HepG2 (cell line): ENCODE results near the gene JSRP1. TPM values are rescaled to one million over a fixed set of nuclear protein-coding genes. Genes with fewer than 3 reads are reported as not detected.

ENCODE experiments used
- CHCHD3 ChIP-seq: sonication (generic); formaldehyde crosslinking; IDR thresholded peaks from 2 replicates; pipeline ENCODE4 v1.8.0; 2022; ENCODE audit warnings: mild to moderate bottlenecking, missing genetic modification reagents, moderate library complexity
- CHD4 ChIP-seq: fragments of 200-600 bp; sonication (generic); IDR thresholded peaks from 2 replicates; pipeline ENCODE4 v1.7.0; 2017; ENCODE audit warnings: mild to moderate bottlenecking, low read length, borderline replicate concordance
- DNMT3B ChIP-seq: conservative IDR thresholded peaks from 2 replicates; pipeline ENCODE4 v1.6.1; 2016; ENCODE audit warnings: missing biosample characterization, control low read depth
- EED ChIP-seq: sonication (generic); formaldehyde crosslinking; IDR thresholded peaks from 2 replicates; pipeline ENCODE4 v1.5.0; 2020; ENCODE audit warnings: mild to moderate bottlenecking, missing genetic modification reagents
- GATAD1 ChIP-seq: IDR thresholded peaks from 2 replicates; pipeline ENCODE4 v1.6.1; 2016; ENCODE audit warnings: missing genetic modification reagents, missing compliant biosample characterization
- HDAC1 ChIP-seq: sonication (generic); formaldehyde crosslinking; IDR thresholded peaks from 2 replicates; pipeline ENCODE4 v1.5.1; 2020; ENCODE audit warnings: mild to moderate bottlenecking, missing genetic modification reagents
- HIVEP1 ChIP-seq: sonication (generic); formaldehyde crosslinking; IDR thresholded peaks from 2 replicates; pipeline ENCODE4 v1.4.0; 2020; ENCODE audit warnings: mild to moderate bottlenecking, missing genetic modification reagents
- IRF2 ChIP-seq: IDR thresholded peaks from 2 replicates; pipeline ENCODE4 v1.6.1; 2018; ENCODE audit warnings: missing genetic modification reagents, missing compliant biosample characterization
- KAT8 ChIP-seq: IDR thresholded peaks from 2 replicates; pipeline ENCODE4 v1.6.1; 2016; ENCODE audit warnings: missing genetic modification reagents, missing compliant biosample characterization
- SOX5 ChIP-seq: IDR thresholded peaks from 2 replicates; pipeline ENCODE4 v1.6.1; 2016; ENCODE audit warnings: borderline replicate concordance
- SP5 ChIP-seq: IDR thresholded peaks from 2 replicates; pipeline ENCODE4 v1.6.1; 2016; ENCODE audit warnings: low read depth, borderline replicate concordance
- ZNF224 ChIP-seq: sonication (generic); formaldehyde crosslinking; IDR thresholded peaks from 2 replicates; pipeline ENCODE4 v1.5.0; 2020; ENCODE audit warnings: mild to moderate bottlenecking, missing genetic modification reagents
- ZNF563 ChIP-seq: sonication (generic); formaldehyde crosslinking; IDR thresholded peaks from 2 replicates; pipeline ENCODE4 v1.8.0; 2022; ENCODE audit warnings: mild to moderate bottlenecking, moderate library complexity, missing genetic modification reagents
- ZNF569 ChIP-seq: sonication (generic); formaldehyde crosslinking; IDR thresholded peaks from 2 replicates; pipeline ENCODE4 v1.5.0; 2020; ENCODE audit warnings: mild to moderate bottlenecking, missing genetic modification reagents, moderate library complexity, borderline replicate concordance
- ZNF652 ChIP-seq: IDR thresholded peaks from 2 replicates; pipeline ENCODE4 v1.6.1; 2016; ENCODE audit warnings: low read depth, borderline replicate concordance
- ZNF724P ChIP-seq: sonication (generic); formaldehyde crosslinking; IDR thresholded peaks from 2 replicates; pipeline ENCODE4 v1.8.0; 2022; ENCODE audit warnings: missing genetic modification reagents, borderline replicate concordance
- ZNF737 ChIP-seq: sonication (generic); formaldehyde crosslinking; IDR thresholded peaks from 2 replicates; pipeline ENCODE4 v1.5.0; 2020; ENCODE audit warnings: missing genetic modification reagents, mild to moderate bottlenecking, borderline replicate concordance
- ZNF773 ChIP-seq: sonication (generic); formaldehyde crosslinking; IDR thresholded peaks from 2 replicates; pipeline ENCODE4 v1.4.0; 2020; ENCODE audit warnings: missing genetic modification reagents, borderline replicate concordance
- ZNF788 ChIP-seq: sonication (generic); formaldehyde crosslinking; IDR thresholded peaks from 2 replicates; pipeline ENCODE4 v1.5.0; 2020; ENCODE audit warnings: mild to moderate bottlenecking, missing genetic modification reagents, borderline replicate concordance
- polyA plus RNA-seq, 8 experiments: library from polyadenylated mRNA; depleted of rRNA in 3 of 8; stranded (reverse) in 7 of 8; unstranded in 1 of 8; fragments of >200 nt; fragmentation: Illumina TruSeq in 4 of 8; extraction: Trizol in 4 of 8; gene quantifications; 2 replicates each; pipeline versions ENCODE4 v1.2.1 to v1.2.3, GENCODE V29; 2011 to 2016; ENCODE audit warnings: low read depth in 4 of 8, missing spikeins in 1 of 8, mixed read lengths in 1 of 8; ENCODE audit not compliant: insufficient read depth in 1 of 8
- total RNA-seq, 5 experiments: library from RNA; depleted of rRNA; stranded (reverse); fragments of >200 nt; fragmentation: Illumina TruSeq; extraction: Trizol; gene quantifications; 2 replicates each; pipeline ENCODE4 v1.2.3, GENCODE V29; 2016; ENCODE audit warnings: low read depth in 1 of 5
- TF ChIP-seq, protein P1 (sequence below): sonication (generic); formaldehyde crosslinking; IDR thresholded peaks from 2 replicates; pipeline ENCODE4 v1.4.0; 2020; ENCODE audit warnings: missing genetic modification reagents
- TF ChIP-seq, protein P2 (sequence below): IDR thresholded peaks from 2 replicates; pipeline ENCODE4 v1.6.1; 2016; ENCODE audit warnings: mild to moderate bottlenecking
- TF ChIP-seq, protein P3 (sequence below): sonication (generic); formaldehyde crosslinking; IDR thresholded peaks from 2 replicates; pipeline ENCODE4 v1.4.0; 2020; ENCODE audit warnings: missing genetic modification reagents; ENCODE audit errors: not compliant biosample characterization
- TF ChIP-seq, protein P4 (sequence below): IDR thresholded peaks from 2 replicates; pipeline ENCODE4 v1.6.1; 2016; ENCODE audit warnings: low read depth, borderline replicate concordance

The JSRP1 gene
- total and polyA plus RNA-seq, 2 of the 13 experiments (the other 11 are each of a cell fraction or from before 2014, with no cell fraction given) = 0.16 to 0.38 TPM

DNA sequence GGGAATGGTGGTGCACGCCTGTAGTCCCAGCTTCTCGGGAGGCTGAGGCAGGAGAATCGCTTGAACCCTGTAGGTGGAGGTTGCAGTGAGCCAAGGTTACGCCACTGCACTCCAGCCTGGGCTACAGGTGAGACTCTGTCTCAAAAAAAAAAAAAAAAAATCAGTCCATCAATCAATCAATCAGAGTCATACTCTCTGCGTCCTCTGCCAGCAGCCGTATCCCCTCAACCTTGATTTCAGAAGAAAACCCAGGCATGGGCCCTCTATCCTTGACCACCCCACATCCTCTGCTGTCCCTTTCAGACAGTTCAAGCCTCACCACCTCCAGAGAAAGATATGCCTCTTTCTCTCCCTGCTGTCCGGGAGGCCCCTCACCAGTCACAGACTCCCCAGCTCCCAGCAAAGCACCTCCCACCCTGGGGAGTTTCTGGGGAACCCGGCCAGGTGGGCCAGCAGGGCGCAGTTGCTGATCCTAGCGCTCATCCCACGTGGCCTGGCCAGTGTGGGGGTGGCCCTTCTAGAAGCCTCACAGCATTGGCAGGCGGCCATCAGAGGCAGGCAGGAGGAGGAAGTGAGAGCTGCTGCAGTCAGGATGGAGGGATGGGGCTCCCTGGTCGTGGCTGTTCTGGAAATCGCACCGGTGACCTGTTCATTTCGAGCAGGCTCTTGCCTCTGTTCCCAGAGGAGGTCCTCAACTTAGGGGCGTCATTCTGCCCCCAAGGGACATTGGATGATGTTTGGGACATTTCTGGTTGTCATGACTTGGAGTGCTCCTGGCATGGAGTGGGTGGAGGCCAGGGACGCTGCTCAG is 10.2 kb upstream of the JSRP1 start (continued):
- TF ChIP-seq KAT8 (CRISPR knock-in tag) (peak; percentile 43; the same call in 1 of the 2 replicates), CHCHD3 (CRISPR knock-in tag) (no peak), ZNF737 (CRISPR knock-in tag) (no peak), ZNF563 (CRISPR knock-in tag) (no peak), SP5 (CRISPR knock-in tag) (peak; percentile 30; the same call in 1 of the 2 replicates), ZNF224 (no peak), ZNF569 (CRISPR knock-in tag) (no peak), DNMT3B (CRISPR knock-in tag) (no peak), IRF2 (peak; percentile 69), HDAC1 (CRISPR knock-in tag) (peak; percentile 59; the same call in 1 of the 2 replicates), CHD4 (no peak), GATAD1 (no peak), ZNF788 (CRISPR knock-in tag) (no peak), ZNF773 (CRISPR knock-in tag) (no peak), EED (CRISPR knock-in tag) (no peak), HIVEP1 (CRISPR knock-in tag) (peak; percentile 70), SOX5 (peak; percentile 43), ZNF652 (CRISPR knock-in tag) (no peak), ZNF724P (no peak)
- TF ChIP-seq, protein P1, sequence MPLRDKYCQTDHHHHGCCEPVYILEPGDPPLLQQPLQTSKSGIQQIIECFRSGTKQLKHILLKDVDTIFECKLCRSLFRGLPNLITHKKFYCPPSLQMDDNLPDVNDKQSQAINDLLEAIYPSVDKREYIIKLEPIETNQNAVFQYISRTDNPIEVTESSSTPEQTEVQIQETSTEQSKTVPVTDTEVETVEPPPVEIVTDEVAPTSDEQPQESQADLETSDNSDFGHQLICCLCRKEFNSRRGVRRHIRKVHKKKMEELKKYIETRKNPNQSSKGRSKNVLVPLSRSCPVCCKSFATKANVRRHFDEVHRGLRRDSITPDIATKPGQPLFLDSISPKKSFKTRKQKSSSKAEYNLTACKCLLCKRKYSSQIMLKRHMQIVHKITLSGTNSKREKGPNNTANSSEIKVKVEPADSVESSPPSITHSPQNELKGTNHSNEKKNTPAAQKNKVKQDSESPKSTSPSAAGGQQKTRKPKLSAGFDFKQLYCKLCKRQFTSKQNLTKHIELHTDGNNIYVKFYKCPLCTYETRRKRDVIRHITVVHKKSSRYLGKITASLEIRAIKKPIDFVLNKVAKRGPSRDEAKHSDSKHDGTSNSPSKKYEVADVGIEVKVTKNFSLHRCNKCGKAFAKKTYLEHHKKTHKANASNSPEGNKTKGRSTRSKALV = no peak
- TF ChIP-seq, protein P2, sequence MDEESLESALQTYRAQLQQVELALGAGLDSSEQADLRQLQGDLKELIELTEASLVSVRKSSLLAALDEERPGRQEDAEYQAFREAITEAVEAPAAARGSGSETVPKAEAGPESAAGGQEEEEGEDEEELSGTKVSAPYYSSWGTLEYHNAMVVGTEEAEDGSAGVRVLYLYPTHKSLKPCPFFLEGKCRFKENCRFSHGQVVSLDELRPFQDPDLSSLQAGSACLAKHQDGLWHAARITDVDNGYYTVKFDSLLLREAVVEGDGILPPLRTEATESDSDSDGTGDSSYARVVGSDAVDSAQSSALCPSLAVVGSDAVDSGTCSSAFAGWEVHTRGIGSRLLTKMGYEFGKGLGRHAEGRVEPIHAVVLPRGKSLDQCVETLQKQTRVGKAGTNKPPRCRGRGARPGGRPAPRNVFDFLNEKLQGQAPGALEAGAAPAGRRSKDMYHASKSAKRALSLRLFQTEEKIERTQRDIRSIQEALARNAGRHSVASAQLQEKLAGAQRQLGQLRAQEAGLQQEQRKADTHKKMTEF (CRISPR knock-in tag) = peak; percentile 45; the same call in 1 of the 2 replicates
- TF ChIP-seq, protein P3, sequence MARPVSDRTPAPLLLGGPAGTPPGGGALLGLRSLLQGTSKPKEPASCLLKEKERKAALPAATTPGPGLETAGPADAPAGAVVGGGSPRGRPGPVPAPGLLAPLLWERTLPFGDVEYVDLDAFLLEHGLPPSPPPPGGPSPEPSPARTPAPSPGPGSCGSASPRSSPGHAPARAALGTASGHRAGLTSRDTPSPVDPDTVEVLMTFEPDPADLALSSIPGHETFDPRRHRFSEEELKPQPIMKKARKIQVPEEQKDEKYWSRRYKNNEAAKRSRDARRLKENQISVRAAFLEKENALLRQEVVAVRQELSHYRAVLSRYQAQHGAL = no peak
- TF ChIP-seq, protein P4, sequence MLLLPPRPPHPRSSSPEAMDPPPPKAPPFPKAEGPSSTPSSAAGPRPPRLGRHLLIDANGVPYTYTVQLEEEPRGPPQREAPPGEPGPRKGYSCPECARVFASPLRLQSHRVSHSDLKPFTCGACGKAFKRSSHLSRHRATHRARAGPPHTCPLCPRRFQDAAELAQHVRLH = peak; percentile 40; the same call in 1 of the 2 replicates
